NCI-H1417 treated with DMSO at 0.1 percent for 48 hours (cell line): ENCODE data around the gene SCML1.
"Not testable (repeated sequence)": the region's sequence is repeated elsewhere in the genome, so short reads cannot be mapped to it uniquely, and the experiment has no call there.

ENCODE experiments used
- DNase-seq: peaks from one replicate; lab custom pipeline; 2025; lab: John Stamatoyannopoulos, UW

The SCML1 gene

GRCh38 chrX:17738737-17739535 lies 1.6 kb downstream of the SCML1 start:
- DNase-seq: no peak

GRCh38 chrX:17740137-17741122 lies 3.1 kb downstream of the SCML1 start:
- DNase-seq: no peak

DNA sequence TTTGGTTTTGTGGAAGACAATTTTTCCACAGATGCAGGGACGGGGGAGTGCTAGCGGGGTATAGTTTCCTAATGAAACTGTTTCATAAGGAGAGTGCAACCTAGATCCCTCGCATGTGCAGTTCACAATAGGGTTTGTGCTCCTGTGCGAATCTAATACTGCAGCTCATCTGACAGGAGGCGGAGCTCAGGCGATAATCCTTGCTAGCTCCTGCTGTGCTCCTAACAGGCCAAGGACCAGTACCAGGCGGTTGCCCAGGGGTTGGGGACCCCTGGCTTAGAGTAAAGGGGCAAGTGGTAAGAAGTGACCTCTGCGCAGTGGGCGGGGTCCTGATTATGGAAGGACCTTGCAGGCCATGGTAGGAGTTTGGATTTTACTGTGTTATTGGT lies 3.8 kb downstream of the SCML1 start:
- DNase-seq: no peak

DNA sequence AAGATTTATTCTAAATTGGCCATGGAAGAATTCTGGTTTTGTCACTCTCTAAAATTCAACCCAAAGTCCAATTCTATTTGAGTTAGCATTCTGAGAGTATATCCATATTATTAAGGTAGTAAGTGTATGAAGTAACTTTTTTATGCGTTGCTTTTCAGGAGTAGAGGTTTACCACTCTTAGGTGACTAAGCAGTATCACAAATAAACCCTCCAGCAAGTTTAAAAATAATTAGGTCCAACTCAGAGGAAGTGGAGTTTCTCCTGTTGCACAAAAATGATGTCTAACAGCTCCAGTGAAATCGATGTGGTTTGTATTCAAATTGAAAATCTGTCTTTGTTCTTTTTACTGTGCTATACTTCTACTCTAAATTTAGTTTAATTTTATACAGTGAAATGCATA lies 6.6 kb downstream of the SCML1 start:
- DNase-seq: no peak

- no peak for DNase-seq
These were observed 7.7 kb downstream of the SCML1 start for GRCh38 chrX:17744896-17745523.

GRCh38 chrX:17747692-17748091 lies 10.4 kb downstream of the SCML1 start:
- no peak for DNase-seq

GRCh38 chrX:17748684-17749083 lies 11.4 kb downstream of the SCML1 start:
- DNase-seq: no peak

DNA sequence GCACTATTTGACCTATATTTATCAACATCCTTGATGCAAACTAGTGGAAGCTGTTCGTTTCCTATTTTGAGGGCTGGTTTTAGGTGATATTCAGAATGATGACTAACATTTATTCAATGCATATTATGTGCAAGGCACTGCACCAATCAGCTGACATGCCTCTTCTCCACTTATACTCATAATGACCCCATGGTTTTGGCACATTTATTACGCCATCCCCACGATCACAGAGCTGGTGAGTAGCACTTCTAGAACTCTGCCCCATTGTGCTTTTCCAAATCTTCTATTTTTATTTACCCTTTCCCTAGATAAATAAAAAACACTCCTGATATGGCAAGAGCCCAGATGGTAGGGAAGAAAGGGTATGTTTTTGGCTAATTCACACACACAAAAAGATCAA lies 13.1 kb downstream of the SCML1 start:
- DNase-seq: no peak

- no peak for DNase-seq
These were observed 21.1 kb downstream of the SCML1 start for GRCh38 chrX:17758382-17758781.

DNA sequence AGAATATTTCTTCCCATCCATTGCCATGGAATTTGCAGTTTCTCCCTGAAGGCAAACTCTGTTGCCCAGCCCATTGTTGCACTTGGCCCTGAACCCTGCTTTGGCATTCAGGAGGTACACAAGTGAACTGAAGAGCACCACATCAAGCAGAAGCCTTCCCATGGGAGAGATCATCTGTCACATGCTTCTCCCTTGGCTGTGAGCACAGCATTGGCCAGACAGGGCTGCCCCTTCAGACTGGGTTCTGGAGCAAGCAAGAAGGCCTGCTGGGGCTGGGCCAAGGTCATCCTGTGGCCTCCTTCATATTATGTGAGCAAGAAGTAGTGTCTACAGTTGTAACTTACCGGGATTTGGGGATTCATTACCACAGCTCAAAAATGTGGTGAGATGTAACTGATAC lies 22.7 kb downstream of the SCML1 start:
- DNase-seq: no peak

DNA sequence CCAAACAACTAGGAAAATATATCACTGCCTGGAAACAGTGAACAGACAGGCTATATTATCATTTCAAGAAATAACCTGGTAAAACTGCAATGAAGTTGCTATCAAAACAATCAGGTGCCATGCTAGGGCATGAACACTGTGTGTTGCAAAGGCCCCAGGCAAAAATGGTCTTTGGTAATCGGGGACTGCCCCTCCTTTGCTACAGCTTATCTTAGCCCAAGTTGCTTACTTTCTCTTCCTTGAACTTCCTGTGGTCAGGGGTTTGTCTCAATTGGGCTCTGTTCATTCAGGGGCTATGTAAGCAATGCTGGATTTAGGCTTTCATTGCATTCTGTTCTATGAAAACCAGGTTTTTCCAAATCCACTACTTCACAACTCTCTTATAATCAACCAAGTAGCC lies 30.4 kb downstream of the SCML1 start:
- DNase-seq: no peak

DNA sequence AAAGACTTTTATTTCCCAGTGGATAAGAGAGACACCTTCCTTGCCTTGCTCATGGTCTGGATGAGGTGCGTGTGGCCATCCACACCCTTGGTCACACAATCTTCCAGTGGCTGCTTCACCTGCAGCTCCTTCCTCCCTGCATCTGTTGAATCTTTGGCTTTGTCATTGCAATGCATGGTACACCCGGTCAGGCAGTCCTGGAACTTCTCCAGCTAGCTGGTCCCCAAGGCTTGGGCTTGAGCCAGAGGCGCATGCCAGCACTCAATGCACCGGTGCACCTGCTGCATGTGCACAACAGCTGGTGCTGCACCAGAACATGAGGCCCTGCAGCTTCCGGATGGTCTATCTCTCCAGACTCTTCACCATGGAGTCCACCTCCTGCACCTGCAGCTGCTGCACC lies 31.7 kb downstream of the SCML1 start:
- no peak for DNase-seq

DNA sequence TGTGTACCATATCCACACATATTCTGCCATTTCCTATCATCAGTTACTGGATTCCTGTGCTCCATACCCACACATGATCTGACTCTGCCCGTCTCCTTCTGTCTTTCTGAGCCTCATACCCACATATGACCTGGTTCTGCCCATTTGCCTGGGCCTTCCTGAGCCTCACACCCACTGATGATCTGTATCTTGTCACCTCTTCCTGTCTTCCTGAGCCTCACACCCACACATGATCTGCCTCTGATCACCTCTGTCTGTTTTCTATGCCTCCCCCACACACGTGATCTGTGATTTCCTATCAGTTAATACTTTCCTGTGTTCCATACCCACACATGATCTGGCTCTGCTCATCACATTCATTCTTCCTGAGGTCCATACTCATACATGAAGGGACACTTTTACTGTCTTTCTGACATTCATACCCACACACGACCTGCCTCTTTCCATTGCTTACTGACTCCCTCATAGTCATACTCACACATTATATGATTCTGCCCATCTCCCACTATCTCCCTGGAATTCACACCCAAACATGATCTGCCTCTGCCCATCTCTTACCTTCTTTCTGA lies 32.5 kb downstream of the SCML1 start:
- DNase-seq: no peak

GRCh38 chrX:17773221-17773876 lies 36.1 kb downstream of the SCML1 start:
- no peak for DNase-seq

DNA sequence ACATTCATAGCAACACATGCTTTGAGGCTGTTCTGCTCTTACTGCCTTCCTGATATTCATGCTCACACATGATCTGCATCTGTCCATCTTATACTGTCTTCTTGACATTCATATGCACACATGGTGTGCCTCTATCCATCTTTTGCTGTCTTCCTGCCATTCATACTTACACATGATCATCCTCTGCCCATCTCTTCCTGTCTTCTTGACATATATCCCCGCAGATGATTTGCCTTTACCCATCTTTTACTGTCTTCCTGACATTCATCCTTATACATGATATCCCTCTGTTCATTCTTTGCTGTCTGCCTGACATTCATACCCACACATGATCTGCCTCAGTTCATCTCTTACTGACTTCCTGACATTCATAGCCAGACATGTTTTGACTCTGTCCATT lies 36.8 kb downstream of the SCML1 start:
- DNase-seq: no peak

DNA sequence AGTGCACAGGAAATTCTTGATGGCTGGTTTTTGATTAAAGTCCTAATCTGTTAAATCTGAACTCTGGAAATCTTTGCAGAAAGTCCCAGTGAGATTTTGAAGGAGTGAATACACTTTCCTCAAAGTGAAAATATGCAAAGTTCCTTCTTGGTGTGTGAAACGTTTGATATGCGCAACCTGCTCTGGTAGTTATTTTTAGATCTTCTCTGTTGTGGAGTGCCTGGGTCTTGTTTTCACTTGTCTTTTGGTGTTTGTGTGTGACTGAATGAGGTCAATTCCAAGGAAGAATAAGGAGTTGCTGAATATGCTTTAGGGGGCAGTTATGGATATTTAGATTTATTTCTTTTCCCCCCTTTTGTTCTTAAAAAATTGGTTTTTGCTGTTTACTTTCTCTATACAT lies 41.7 kb downstream of the SCML1 start:
- no peak for DNase-seq

DNA sequence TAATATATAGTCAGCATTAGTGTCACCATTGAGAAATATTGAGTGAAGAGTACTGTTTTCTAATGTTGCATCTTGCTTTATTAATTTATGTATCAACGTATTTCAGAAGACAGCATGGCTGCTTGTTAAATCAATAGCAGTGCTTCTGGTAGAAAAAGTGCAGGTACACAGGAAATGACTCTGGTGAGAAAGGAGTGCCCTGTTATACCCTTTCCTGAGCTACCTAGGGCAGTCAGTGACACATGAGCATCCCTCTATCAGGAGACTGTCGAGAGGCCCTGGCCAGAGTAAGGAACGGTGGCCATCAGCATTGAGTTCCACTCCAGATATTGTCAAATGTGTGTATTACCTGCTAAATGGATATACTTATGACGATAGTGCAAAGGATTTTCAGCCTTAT lies 42.1 kb downstream of the SCML1 start:
- no peak for DNase-seq

DNA sequence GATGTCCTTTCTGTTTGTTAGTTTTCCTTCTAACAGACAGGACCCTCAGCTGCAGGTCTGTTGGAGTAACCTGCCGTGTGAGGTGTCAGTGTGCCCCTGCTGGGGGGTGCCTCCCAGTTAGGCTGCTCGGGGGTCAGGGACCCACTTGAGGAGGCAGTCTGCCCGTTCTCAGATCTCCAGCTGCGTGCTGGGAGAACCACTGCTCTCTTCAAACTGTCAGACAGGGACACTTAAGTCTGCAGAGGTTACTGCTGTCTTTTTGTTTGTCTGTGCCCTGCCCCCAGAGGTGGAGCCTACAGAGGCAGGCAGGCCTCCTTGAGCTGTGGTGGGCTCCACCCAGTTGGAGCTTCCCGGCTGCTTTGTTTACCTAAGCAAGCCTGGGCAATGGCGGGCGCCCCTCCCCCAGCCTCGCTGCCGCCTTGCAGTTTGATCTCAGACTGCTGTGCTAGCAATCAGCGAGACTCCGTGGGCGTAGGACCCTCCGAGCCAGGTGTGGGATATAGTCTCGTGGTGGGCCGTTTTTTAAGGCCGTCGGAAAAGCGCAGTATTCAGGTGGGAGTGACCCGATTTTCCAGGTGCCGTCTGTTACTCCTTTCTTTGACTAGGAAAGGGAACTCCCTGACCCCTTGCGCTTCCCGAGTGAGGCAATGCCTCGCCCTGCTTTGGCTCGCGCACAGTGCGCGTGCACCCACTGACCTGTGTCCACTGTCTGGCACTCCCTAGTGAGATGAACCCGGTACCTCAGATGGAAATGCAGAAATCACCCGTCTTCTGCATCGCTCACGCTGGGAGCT lies 49.5 kb downstream of the SCML1 start:
- DNase-seq: not testable (repeated sequence)

- no peak for DNase-seq
These were observed 50.3 kb downstream of the SCML1 start for GRCh38 chrX:17787557-17787956.

DNA sequence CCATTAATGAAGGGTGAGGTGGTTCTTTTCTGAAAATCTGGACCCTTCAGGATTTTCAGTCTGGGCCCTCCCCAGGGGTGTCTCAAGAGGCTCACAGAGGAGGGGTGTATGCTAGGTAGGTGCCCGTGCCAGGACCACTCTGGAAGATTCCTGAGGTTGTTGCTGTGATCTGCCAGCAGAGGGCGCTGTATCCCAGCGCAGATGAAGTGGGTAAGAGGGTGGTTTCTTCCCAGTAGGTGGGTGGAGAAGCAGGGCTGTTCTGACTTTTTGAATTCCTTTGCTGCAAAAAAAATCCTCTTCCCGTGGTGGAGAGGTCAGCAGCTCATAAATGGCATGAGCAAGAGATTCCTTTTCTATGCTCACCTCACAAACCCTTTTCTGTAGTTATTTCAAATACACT lies 51.1 kb downstream of the SCML1 start:
- no peak for DNase-seq
